Small intestine (tissue), 7 donors: Measurements from ENCODE around the gene ERFL. TPM values are rescaled to one million over a fixed set of nuclear protein-coding genes. Genes with fewer than 3 reads are reported as not detected.

Source experiments
- DNase-seq, 2 donors: peaks; one replicate each; pipeline versions ENCODE4 v3.0.0 to v3.0.0-alpha.2; 2013
- FAIRE-seq: peaks from 2 replicates; lab custom pipeline; 2012; peaks lifted over from hg19 to GRCh38; lab: Jason Lieb, UNC
- H3K27ac ChIP-seq, 3 donors: one replicate each; pipeline ENCODE4 v1.5.1; 2013; ENCODE audit warnings: low read length in 2 of 3, mild to moderate bottlenecking in 2 of 3, control low read depth in 1 of 3, inconsistent platforms in 1 of 3, low read depth in 1 of 3, moderate library complexity in 1 of 3
- H3K27me3 ChIP-seq, 3 donors: one replicate each; pipeline ENCODE4 v1.6.1; 2013; ENCODE audit warnings: low read length in 3 of 3, inconsistent platforms in 1 of 3; ENCODE audit not compliant: control insufficient read depth in 3 of 3, insufficient read depth in 3 of 3
- H3K36me3 ChIP-seq, 3 donors: one replicate each; pipeline ENCODE4 v1.6.1; 2013; ENCODE audit warnings: low read length in 3 of 3, inconsistent platforms in 1 of 3, low read depth in 1 of 3, mild to moderate bottlenecking in 1 of 3, moderate library complexity in 1 of 3; ENCODE audit not compliant: control insufficient read depth in 3 of 3, insufficient read depth in 2 of 3
- H3K4me1 ChIP-seq, 3 donors: one replicate each; pipeline ENCODE4 v1.6.1; 2013; ENCODE audit warnings: low read length in 2 of 3, inconsistent platforms in 1 of 3, low read depth in 1 of 3, mild to moderate bottlenecking in 1 of 3, moderate library complexity in 1 of 3; ENCODE audit not compliant: control insufficient read depth in 3 of 3, insufficient read depth in 2 of 3
- H3K4me3 ChIP-seq, 3 donors: one replicate each; pipeline ENCODE4 v1.5.1; 2013; ENCODE audit warnings: low read length in 3 of 3, control low read depth in 1 of 3, inconsistent platforms in 1 of 3, low read depth in 1 of 3, mild to moderate bottlenecking in 1 of 3, moderate library complexity in 1 of 3
- H3K9me3 ChIP-seq, 2 donors: one replicate each; pipeline ENCODE4 v1.6.1; 2013; ENCODE audit warnings: low read depth in 1 of 2, low read length in 1 of 2; ENCODE audit not compliant: control insufficient read depth in 2 of 2, insufficient read depth in 1 of 2
- WGBS, 3 donors: extraction: QIAGEN DNeasy Blood & Tissue Kit; methylation state at CpG; one replicate each; pipeline ENCODE4 v1.1.7; 2013; 5-methylcytosine and 5-hydroxymethylcytosine counted together
- polyA plus RNA-seq, 4 donors: library from polyadenylated mRNA; stranded (reverse) in 3 of 4; unstranded in 1 of 4; fragments of 200-250 nt in 3 of 4; fragments of 120-200 nt in 1 of 4; gene quantifications; one replicate each; pipeline versions ENCODE4 v1.2.1 to v1.2.3, GENCODE V29; 2013
- donor health status: healthy with polysubstance abuse.
- donor health status: control.
- donor health status: control.
- donor health status: Bipolar disorder and iron deficiency.
- donor health status: healthy.

Gene ERFL
- polyA plus RNA-seq, 4 donors, result 0.04 to 0.21 TPM; not detected in 2

GRCh38 chr19:41933693-41934426 is 5.6 kb upstream of the ERFL start:
- 70 to 71% (median 71%) methylated on average over 7 of the region's 7 CpGs for WGBS, 3 donors

GRCh38 chr19:41932720-41933332 is 4.6 kb upstream of the ERFL start:
- no peak for DNase-seq
- Histone ChIP-seq H3K27me3 (peaks cover 0 to 94% (median 19%) of the 10 kb centered on the region in 3 donors), H3K4me3 (no peak overlapping the region), H3K27ac (no peak overlapping the region), H3K36me3 (no peaks in the 10 kb centered on the region), H3K4me1 (peaks cover 0 to 7% (median 0%) of the 10 kb centered on the region in 3 donors), H3K9me3 (no peaks in the 10 kb centered on the region)
- 35 to 40% (median 37%) methylated on average over 29 of the region's 29 CpGs for whole genome bisulfite sequencing, 3 donors
- FAIRE-seq, result no peak

More at GRCh38 chr19:41933693-41934426, 5.6 kb upstream of the ERFL start:
- DNase-seq, result no peak
- FAIRE-seq, result no peak
- peaks cover 0 to 90% (median 19%) of the 10 kb centered on the region in 3 donors for H3K27me3 ChIP-seq
- no peak overlapping the region for H3K4me3 ChIP-seq
- no peaks in the 10 kb centered on the region for H3K36me3 ChIP-seq
- H3K27ac ChIP-seq, result no peak overlapping the region
- no peaks in the 10 kb centered on the region for H3K9me3 ChIP-seq
- peaks cover 0 to 4% (median 0%) of the 10 kb centered on the region in 3 donors for H3K4me1 ChIP-seq

GRCh38 chr19:41932259-41932719 is 4.0 kb upstream of the ERFL start:
- Histone ChIP-seq H3K4me3 (no peak overlapping the region), H3K36me3 (no peaks in the 10 kb centered on the region), H3K9me3 (no peaks in the 10 kb centered on the region), H3K27ac (no peak overlapping the region), H3K4me1 (peaks cover 0 to 7% (median 0%) of the 10 kb centered on the region in 3 donors), H3K27me3 (peaks cover 0 to 94% (median 20%) of the 10 kb centered on the region in 3 donors)
- FAIRE-seq (no peak), DNase-seq (no peak)
- WGBS, 3 donors, result 35 to 58% (median 37%) methylated on average over 10 to 11 of the region's 11 CpGs

- 9 to 24% (median 12%) methylated on average over 17 of the region's 17 CpGs for WGBS, 3 donors
- FAIRE-seq (no peak), DNase-seq (no peak)
- no peak overlapping the region for H3K4me3 ChIP-seq
- no peaks in the 10 kb centered on the region for H3K36me3 ChIP-seq
- H3K9me3 ChIP-seq, result no peaks in the 10 kb centered on the region
- peaks cover 0 to 7% (median 0%) of the 10 kb centered on the region in 3 donors for H3K4me1 ChIP-seq
- no peak overlapping the region for H3K27ac ChIP-seq
- peaks cover 0 to 94% (median 24%) of the 10 kb centered on the region in 3 donors for H3K27me3 ChIP-seq
These were observed 2.8 kb upstream of the ERFL start for GRCh38 chr19:41930926-41931592.

GRCh38 chr19:41930322-41930722 is 2.1 kb upstream of the ERFL start:
- WGBS, 3 donors, result 13 to 24% (median 18%) methylated on average over 7 of the region's 7 CpGs
- DNase-seq (no peak), FAIRE-seq (no peak)
- H3K27me3 ChIP-seq, result peaks cover 0 to 94% (median 29%) of the 10 kb centered on the region in 3 donors
- no peak overlapping the region for H3K4me3 ChIP-seq
- no peak overlapping the region for H3K27ac ChIP-seq
- no peaks in the 10 kb centered on the region for H3K36me3 ChIP-seq
- peaks cover 0 to 7% (median 0%) of the 10 kb centered on the region in 3 donors for H3K4me1 ChIP-seq
- no peaks in the 10 kb centered on the region for H3K9me3 ChIP-seq

- Histone ChIP-seq H3K4me1 (peaks cover 0 to 7% (median 0%) of the 10 kb centered on the region in 3 donors), H3K4me3 (no peak overlapping the region), H3K9me3 (no peaks in the 10 kb centered on the region), H3K27ac (no peak overlapping the region), H3K36me3 (no peaks in the 10 kb centered on the region), H3K27me3 (peaks cover 0 to 94% (median 33%) of the 10 kb centered on the region in 3 donors)
- no peak for FAIRE-seq
- WGBS, 3 donors, result 17 to 32% (median 24%) methylated on average over 14 of the region's 14 CpGs
- DNase-seq, result no peak
These were observed 1.4 kb upstream of the ERFL start for GRCh38 chr19:41929536-41930071.

GRCh38 chr19:41928754-41929535 is 696 bp upstream of the ERFL start:
- no peaks in the 10 kb centered on the region for H3K36me3 ChIP-seq
- peak overlapping the region in 1 of 3 donors; percentile 47 for H3K4me3 ChIP-seq
- no peak overlapping the region for H3K27ac ChIP-seq
- DNase-seq, result peak in 1 of 2 donors; percentile 54
- no peaks in the 10 kb centered on the region for H3K9me3 ChIP-seq
- WGBS, 3 donors, result 1 to 3% (median 2%) methylated on average over 28 to 29 of the region's 29 CpGs
- peaks cover 0 to 94% (median 39%) of the 10 kb centered on the region in 3 donors for H3K27me3 ChIP-seq
- FAIRE-seq, result no peak
- peaks cover 0 to 7% (median 0%) of the 10 kb centered on the region in 3 donors for H3K4me1 ChIP-seq
